NCI-H1417 (cell line): ENCODE data around the gene TPP2.

Experiments used
- DNase-seq, 3 experiments: peaks; one replicate each; lab custom pipeline; 2025; lab: John Stamatoyannopoulos, UW

Gene TPP2

GRCh38 chr13:102597029-102597961 is 509 bp downstream of the TPP2 start:
- DNase-seq: peak; percentile 47 to 76 (median 72)

- DNase-seq: peak in 1 of 3 experiments; percentile 25
Observed at GRCh38 chr13:102598061-102598460, 1.3 kb downstream of the TPP2 start.

GRCh38 chr13:102599426-102600012 is 2.7 kb downstream of the TPP2 start:
- no peak for DNase-seq

GRCh38 chr13:102606537-102607309 is 9.9 kb downstream of the TPP2 start:
- no peak for DNase-seq

- no peak for DNase-seq
Observed at GRCh38 chr13:102608974-102609373, 12.2 kb downstream of the TPP2 start.

GRCh38 chr13:102609696-102610095 is 12.9 kb downstream of the TPP2 start:
- no peak for DNase-seq

- DNase-seq: no peak
Observed at GRCh38 chr13:102610296-102610895, 13.6 kb downstream of the TPP2 start.

GRCh38 chr13:102617697-102618350 is 21.0 kb downstream of the TPP2 start:
- no peak for DNase-seq

GRCh38 chr13:102620516-102620915 is 23.7 kb downstream of the TPP2 start:
- DNase-seq: peak; percentile 23 to 72 (median 29)

GRCh38 chr13:102626928-102627327 is 30.1 kb downstream of the TPP2 start:
- DNase-seq: no peak

- no peak for DNase-seq
Observed at GRCh38 chr13:102628559-102628958, 31.8 kb downstream of the TPP2 start.

- DNase-seq: no peak
Observed at GRCh38 chr13:102631198-102631597, 34.4 kb downstream of the TPP2 start.

- DNase-seq: no peak
Observed at GRCh38 chr13:102638741-102639140, 42.0 kb downstream of the TPP2 start.

- no peak for DNase-seq
Observed at GRCh38 chr13:102642029-102642428, 45.2 kb downstream of the TPP2 start.

GRCh38 chr13:102642475-102642874 is 45.7 kb downstream of the TPP2 start:
- peak in 1 of 3 experiments; percentile 76 for DNase-seq

- no peak for DNase-seq
Observed at GRCh38 chr13:102643656-102644055, 46.9 kb downstream of the TPP2 start.

- no peak for DNase-seq
Observed at GRCh38 chr13:102645701-102646100, 48.9 kb downstream of the TPP2 start.

- peak in 1 of 3 experiments; percentile 17 for DNase-seq
Observed at GRCh38 chr13:102648046-102648445, 51.3 kb downstream of the TPP2 start.

GRCh38 chr13:102650444-102650843 is 53.7 kb downstream of the TPP2 start:
- DNase-seq: no peak

- DNase-seq: no peak
Observed at GRCh38 chr13:102651392-102651791, 54.6 kb downstream of the TPP2 start.

GRCh38 chr13:102651892-102652291 is 55.1 kb downstream of the TPP2 start:
- no peak for DNase-seq

- DNase-seq: no peak
Observed at GRCh38 chr13:102654756-102655155, 58.0 kb downstream of the TPP2 start.
